HG03457 (cell line): ENCODE results near the gene ARAP1.

ENCODE experiments used
- ATAC-seq: cut with Tn5 transposase; IDR thresholded peaks from one replicate; pipeline ENCODE4 v1.9.1; 2021; ENCODE audit warnings: moderate number of reproducible peaks; ENCODE audit not compliant: unreplicated experiment

ARAP1 gene

DNA sequence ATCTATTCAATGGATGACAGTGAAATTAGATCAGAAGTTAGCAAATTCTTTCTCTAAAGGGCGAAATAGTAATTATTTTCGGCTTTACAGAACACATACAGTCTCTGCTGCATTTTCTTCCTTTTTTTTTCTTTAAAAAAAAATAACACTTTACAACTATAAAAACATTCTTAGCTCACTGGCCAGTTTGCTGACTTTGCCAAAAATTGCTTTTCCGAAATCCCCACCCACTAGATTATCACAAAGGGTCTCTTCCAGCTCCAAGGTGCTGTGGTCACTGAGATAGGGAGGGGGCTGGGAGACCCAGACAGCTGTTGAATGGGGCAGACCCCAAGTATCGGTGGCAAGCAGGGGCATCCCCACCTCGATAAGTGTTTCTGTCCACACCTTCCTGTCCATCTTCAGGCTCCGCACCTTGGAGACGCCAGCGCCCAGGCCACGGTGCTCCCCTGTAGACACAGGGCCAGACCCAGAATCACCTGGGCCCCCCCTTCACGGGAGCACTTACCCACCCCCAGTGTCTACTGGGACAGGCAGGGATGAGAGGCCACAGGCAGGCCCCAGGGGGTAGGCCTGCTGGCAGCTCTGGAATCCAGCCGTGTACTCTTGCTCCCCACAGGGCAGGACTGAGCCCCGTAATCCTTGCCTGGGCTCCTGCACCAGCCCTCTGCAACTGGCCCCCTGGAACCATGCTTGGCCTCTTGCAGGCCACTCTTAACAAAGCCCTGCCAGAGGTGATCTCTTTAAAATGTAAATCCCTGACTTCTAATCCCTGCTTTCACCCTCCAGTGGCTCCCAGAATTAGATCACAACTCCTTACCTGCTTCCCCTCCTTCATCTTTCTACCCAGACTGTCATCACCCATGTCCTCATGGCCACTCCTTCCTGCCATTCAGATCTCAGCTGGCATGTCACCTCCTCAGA is 46.5 kb downstream of the ARAP1 start:
- ATAC-seq: no peak

DNA sequence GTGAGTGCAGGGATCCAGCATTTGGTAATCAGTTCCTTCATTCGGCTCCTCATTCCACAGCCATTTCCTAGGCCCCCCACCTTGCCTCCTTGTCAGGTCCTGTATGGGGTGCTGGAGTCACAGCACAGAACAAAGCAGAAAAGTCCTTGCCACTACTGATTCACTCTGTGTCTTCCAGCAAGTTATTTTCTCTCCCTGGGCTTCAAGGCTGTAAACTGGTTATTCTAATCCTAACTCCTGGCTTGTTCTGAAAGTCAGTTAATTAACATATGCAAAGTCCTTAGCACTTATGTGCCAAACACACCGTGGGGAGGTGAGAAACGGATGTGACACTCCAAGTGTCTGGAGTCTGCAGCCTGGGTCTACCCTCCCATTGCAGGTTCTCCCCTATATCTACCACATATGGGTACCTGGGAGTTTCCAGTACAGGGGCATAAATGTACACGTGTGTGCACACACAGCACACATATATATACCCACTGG is 47.4 kb downstream of the ARAP1 start:
- ATAC-seq: no peak

DNA sequence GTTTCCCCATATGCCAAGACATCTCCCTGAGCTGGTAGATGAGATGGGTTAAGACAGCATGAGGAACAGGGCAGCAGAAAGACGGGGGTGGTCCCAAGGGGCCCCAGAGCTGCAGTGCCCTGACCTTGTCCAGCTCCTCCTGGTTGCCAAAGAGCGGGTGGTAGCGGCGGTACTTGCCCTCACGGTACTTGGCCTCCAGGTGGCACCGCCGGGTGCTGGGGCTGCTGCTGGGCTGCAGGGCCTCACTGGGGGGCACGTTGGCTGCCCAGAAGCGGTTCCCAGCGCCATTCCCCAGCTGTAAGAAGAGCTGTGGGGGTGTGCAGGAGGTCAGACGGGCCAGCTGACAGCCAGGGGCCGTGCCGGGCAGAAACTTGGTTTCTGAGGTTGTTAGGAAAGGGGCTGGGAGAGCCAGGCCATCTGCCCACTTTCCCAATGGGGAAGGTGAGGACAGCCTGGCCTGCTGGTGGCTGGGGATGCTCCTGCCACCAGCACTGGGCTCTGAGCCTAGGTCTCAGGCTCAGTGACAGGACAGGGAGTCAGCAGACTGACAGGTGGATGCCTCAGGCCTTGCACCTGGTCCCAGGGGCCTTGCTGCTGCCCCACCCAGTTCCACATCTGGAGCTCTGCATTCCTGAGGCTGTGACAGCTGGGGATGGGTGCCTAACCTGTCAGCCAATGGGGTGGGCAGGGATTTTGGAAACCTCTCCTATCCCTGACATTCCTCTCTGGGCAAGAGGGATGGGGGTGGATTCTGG is 48.0 kb downstream of the ARAP1 start:
- no peak for ATAC-seq

DNA sequence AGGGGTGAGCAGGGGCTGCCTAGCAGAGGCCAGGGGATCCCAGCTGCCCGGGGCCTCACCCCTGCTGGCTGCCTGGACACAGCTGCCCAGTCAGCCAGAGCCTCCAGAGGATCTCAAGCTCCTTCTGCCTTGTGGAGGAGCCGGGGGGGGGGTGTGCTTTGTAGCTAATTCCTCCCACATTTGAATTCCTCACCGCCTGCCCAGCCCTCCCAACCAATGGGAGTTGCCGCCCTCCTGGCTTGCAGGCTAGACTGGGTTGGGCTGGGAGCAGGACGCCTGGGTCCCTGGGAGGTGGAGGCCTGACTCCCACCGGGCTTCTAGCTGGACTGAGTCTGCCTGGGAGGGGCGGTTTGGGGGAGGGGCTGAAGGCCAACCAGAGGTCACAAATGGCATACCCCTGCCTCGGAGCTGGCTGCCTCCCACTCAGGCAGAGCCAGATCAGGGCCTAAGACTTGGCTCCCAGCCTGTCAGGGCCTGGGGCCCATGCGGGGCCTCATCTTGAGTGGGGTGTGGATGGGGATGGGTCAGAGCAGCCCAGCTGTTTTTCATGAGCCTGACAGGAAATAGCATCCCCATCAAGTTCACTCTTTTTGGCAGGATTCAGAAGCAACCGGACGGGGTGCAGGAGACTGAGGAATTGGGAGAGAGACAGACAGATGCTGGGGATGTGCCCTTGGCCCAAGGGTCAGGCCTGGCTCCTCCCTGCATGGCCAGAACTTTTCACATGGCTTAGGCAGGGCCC is 48.8 kb downstream of the ARAP1 start:
- ATAC-seq: no peak

DNA sequence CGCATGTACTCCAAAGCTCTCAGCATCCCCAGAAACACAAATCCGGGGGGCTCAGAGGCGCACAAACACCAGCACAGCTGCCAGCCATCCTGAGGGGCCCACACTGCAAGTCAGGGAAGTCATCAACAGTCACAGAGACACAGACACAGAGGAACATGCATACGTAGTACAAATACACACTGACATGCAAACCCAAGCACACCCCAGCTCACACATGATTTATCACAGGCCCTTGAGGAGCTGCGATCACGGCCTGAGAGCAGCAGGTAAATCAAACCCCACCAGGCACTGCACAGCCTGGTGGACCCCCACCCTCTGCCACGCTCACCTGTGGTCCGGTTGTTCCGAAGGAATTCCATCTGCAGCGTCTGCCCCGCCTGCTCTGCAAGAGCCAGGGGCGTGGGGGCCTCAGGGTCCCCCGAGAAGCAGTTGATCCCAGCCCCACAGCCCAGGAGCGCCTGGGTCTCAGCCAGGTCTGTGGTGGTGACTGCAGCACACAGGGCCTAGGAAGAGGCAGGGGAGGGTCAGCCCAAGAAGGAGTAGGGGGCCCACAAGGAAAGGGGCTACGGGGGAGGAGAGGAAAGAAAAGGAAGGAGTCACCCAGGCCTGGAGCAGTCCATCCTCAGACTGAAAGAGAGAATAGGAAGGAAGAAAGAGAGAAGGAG is 49.5 kb downstream of the ARAP1 start:
- no peak for ATAC-seq

DNA sequence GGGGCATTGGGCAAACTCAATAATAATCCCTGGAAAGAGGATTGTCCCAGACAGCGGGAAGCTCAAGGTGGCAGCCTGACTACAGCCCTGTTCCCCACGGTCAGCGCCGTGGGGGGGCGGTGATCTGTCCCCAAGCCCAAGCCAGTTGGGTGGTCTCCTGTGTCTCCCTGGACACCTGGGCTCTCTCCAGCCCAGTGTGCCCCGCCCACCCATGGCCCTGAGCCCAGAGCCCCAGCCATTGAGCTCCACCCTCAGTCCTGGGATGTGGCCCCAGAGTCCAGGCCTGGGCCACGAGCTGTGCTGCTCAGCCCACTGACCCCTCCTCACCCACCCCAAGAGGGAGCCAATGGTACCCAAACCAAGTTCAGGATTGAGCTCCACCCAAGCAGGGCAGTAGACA is 50.1 kb downstream of the ARAP1 start:
- no peak for ATAC-seq

DNA sequence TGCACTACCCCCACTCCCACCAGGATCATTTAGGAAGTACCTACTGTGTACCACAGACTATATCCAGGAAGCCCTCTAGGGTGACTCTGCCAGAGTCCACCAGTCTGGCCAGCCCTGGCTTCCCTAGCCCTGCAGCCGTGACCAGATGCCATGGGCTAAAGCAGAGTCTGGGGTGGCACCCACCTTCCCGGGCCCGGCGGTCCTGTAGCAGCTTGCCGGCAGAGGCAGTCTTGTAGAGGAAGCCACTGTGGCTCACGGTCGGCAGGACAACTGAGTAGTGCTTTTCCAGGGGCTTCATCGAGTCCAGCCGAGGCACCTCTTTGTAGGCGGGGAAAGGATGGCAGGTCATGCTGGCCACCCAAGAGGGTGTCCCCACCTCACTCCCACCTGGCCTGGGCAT is 50.7 kb downstream of the ARAP1 start:
- ATAC-seq: no peak

DNA sequence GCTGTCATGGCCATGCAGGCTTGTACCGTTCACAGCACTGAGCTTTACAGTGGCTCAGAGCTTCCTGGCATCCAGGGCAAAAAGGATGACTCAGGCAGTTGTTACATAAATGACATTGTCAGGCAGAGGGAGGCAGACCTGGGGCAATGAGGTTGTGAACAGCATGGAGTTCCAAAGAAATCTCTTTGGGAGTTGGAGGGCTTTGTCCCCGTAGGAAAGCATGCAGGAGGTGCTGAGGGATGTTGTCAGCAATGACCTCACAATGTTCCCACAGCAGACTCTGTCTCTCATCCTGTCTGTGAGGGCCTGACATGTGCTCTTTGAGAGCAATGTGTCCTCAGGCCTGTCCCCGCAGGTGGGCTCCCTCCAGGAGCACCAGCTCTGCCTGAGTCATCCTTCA is 52.1 kb downstream of the ARAP1 start:
- no peak for ATAC-seq

DNA sequence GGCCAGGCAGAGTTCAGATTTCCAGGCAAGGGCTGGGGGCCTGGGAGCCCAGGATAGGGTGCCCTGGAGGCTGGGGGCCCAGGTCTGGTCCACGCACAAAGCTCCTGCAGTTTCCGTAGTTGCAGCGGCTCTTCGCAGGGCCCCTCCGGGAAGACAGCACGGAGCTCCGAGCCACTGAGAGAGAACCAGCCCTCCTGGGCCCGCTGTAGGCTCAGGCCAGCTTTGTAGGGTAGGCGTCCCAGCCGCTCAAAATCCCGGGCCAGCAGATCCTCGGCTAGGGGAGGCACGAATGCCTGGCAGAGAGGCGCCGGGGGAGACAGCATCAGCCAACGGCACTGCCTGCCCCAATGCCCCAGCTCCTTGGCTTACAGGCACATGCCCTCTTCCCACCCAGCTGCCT is 54.4 kb downstream of the ARAP1 start:
- ATAC-seq: no peak

DNA sequence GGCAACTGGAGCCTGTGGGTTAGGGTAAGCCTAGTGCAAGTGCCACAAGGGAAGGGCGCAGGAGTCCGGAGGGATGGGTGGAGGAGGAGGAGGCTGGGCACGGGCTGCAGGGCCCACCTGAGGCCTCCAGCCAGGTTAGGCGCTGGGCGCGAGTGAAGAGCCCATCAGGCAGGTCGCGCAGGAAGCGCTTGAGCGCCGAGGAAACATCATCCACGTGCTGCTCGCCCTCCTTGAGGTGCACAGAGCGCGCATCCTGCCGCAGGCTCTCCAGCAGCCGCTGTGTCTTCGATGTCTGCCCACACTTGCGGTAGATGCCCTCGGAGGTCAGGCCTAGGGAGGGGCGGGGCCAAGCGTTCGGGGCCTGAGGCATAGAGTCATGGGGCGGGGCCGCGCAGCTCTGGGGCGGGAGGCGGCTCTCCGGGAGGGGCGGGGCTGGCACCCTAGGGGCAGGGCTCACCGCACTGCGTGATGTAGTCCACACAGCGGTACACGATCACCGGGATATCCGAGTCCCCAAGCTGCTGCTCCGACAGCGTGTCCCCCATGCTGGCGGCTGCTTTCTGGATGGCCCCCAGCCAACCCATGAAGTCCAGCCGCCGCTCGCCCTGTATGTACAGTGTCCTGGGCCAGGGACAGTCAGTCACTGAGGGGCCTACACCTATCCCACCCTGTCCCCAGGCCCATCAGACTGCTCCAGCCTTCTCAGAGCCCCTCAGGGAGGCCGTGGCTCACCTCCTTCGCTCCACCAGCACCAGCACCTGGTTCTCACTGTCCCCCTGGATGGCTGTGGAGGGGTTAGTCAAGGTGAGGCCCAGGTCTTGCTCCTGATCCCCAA is 55.1 kb downstream of the ARAP1 start:
- ATAC-seq: no peak

DNA sequence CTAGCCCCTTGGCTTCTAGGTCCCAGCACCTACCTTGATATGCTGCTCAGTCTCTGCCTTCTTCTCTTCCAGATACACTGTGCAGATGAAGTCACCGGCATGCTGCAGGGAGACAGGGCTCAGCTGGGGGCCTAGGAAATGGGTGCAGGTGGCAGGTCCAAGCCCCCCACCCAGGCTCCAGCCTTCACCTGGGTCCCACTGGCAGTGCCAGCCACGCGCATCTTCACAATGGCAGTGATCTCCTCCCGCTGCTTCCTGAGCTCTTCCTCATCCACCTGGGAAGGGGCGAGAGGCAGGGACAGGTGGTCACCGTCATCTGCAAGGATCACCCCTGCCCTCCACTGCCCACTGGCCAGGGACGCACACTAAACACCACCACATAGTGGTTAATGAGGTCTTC is 56.9 kb downstream of the ARAP1 start:
- ATAC-seq: no peak

DNA sequence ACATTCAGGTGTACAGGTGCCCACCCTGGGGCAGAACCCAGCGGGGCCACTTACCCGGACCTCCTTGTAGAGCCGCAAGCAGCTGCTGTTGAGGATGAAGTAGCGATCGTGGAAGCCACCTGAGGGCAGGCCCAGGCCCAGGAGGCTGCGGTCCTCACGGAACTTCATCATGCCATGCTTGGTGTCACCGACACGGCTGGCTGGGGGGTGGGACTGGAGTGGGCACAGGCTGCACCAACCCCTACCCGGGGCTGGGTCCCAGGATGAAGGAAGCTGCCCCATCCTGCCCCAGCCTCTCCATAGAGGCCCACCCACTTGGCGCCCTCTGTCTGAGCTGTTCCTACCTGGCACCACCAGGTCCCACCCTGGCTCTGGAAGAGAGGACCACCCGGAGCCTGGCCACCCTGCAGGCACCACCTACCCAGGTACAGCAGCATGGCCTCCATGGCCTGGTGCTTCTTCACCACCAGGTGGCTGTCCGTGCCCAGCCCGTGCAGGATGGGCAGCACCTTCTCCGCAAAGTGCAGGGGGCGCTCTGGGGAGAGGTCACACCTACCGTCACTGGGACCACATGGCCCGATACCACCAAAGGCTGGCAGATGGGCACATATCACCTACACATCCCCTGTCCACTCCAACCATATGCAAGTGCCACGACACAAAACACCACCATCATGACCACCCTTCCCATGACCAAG is 58.8 kb downstream of the ARAP1 start:
- no peak for ATAC-seq

DNA sequence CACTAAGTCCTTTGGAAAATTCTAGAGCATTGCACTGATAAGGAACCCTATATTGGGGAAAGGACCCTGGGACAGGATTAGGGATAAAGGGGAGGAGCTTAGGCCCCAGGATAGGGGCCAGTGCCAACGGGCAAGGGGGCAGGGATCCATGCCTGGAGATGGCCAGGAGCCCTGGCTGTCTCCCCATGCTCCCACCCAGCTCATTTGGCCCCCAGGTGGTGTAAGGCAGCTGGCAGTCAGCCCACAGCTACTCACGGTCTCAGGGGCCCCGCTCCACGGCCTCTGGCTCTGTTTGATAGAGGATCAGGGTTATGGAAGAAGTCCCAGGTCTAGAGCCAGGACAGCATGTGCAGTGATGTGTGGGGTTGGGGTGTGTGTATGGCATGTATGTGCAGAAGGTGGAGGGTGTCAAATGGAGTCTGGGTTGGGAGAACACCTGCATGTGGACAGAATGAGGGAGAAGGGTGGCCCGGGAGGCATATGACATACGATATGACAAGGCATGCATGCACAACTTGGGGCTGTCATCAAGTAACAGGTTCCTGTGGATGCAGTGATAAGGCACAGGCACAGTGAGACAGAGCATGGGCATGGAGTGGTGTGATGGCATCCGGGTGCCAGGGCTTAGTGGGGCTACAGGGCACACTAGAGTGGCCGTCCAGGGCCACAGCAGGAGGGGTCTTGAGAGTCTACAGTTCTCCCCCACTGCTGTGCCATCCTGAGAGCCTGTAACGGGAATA is 59.5 kb downstream of the ARAP1 start:
- ATAC-seq: no peak

DNA sequence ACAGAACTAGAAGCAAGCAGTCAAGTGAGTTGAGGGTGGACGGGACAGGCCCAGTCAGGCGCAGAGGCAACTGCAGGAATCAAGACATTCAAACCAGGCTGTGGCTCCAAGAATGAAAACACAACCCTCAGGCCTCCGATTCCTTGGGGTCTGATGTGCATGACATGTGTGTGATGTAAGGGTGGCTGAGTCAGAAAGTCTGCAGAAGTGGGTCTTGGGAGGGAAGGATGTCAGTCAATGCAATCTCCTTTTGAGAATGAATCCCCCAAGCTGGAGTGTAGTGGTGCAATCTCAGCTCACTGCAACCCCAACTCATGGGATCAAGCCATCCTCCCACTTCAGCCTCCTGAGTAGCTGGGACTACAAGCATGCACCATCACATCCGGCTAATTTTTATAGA is 62.0 kb downstream of the ARAP1 start:
- no peak for ATAC-seq

DNA sequence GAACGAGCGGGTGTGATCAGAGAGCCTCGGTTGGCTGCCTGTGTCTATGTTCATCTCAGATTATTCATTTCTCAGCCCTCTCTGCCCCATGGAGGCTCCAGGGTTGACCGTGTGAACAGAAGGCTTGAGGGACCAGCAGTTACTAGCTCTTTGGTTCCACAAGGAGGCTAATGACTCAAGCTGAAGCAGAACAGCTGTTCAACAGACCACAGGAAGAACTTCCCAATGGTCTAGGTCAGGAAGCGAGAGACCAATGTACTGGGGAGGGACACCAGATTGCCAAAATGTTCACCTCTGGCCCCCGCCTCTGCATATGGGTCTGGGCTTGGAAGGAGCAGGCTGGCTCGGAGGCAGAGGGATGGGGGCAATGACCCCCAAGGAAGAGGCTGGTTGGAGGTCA is 63.3 kb downstream of the ARAP1 start:
- ATAC-seq: no peak

DNA sequence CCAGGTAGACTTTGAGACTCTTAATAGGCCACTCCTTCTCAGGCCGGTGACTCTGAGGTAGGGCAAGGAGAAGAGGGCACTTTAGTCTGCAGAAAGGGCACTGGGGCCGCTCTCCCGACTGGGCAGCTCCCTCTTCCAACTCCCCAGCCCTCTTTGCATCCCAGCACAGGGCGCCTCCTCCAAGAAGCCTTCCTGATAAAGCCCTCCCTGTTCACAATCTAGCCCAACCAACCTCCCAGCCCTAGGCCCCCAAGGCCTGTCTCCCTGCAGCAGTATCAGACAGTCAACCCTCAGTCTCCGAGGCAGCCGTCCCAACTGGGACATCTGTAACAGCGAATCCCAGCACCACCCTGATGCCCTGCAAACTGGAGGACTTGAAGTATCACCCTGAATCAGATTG is 63.7 kb downstream of the ARAP1 start:
- no peak for ATAC-seq

DNA sequence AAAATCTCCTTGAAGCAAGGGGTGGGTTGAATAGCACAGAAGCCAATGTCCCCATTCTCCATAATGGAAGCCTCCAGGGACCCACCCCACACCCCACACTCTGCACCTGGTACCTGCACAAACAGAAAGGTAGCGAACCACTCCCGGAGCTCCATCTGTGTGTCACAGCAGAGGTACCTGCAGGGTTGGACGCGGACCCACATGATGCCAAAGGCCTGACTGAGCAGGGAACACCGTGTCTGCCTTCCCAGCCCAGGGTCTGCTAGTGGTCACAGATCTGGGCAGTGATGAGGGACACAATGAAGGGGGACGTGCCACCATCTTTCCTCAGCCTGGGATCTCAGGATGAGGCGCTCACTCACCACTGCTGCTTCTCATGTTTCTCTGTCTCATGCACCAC is 64.9 kb downstream of the ARAP1 start:
- ATAC-seq: no peak

DNA sequence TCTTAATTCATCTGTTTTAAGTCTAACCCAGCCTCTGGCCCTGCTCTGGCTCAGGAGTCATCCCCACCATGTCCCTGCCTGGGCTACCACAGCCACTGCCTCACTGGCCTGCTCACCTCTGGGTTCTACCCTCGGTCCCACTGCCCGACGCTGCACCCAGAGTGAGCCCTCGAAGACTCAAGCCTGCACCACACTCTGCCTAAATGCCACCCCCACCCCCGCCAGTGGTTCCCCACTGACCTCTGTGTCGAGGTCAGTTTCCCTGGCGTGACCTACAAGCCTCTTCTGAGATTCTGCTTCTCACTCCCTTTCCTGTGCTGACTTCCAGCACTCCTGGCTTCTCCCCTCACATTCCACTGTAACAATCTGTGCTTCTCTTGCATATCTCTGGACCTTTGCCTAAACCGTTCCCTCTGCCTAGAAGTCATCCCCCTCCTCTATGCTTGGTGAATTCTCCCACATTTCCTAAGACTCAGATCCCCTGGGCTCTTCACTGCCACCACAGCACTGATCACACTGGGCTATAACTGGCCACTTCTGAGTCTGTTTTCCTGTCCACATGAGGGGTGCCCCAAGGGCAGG is 65.5 kb downstream of the ARAP1 start:
- ATAC-seq: no peak
